Testis (tissue), 3 donors: ENCODE data around the gene GDPD3. TPM values are rescaled to one million over a fixed set of nuclear protein-coding genes. Genes with fewer than 3 reads are reported as not detected.

Experiments
- DNase-seq: peaks from one replicate; pipeline ENCODE4 v3.0.0-alpha.2; 2019
- H3K27ac ChIP-seq, 2 donors: fragments of 200-600 bp; sonication (generic); one replicate each; pipeline ENCODE4 v1.5.1; 2019
- H3K27me3 ChIP-seq: fragments of 200-600 bp; sonication (generic); one replicate; pipeline ENCODE4 v1.5.1; 2019
- H3K36me3 ChIP-seq: fragments of 200-600 bp; sonication (generic); one replicate; pipeline ENCODE4 v1.5.1; 2017; ENCODE audit warnings: low read depth; ENCODE audit errors: missing control alignments
- H3K4me1 ChIP-seq: fragments of 200-600 bp; sonication (generic); one replicate; pipeline ENCODE4 v1.5.1; 2019
- H3K4me3 ChIP-seq, 2 donors: fragments of 200-600 bp; sonication (generic); one replicate each; pipeline ENCODE4 v1.5.1; 2017 to 2019
- H3K9me3 ChIP-seq: fragments of 200-600 bp; sonication (generic); one replicate; pipeline ENCODE4 v1.5.1; 2017
- POLR2A ChIP-seq: fragments of 450-650 bp; IDR thresholded peaks from one replicate; pipeline ENCODE4 v1.6.1; 2017; ENCODE audit warnings: antibody characterized with exemption, mild to moderate bottlenecking, moderate library complexity
- WGBS, 2 donors: methylation state at CpG; one replicate each; pipeline ENCODE4 v1.1.5; 2018; 5-methylcytosine and 5-hydroxymethylcytosine counted together
- intact Hi-C: fragments of 100-400 bp; cut with DNase I; formaldehyde crosslinking; loops from one replicate; pipeline ENCODE4 v1.15.1; 2023; ENCODE audit warnings: low total_unique reads
- polyA plus RNA-seq: library from polyadenylated mRNA; stranded (reverse); fragments of 350-450 nt; fragmentation: Illumina TruSeq; extraction: RNeasy Lipid Tissue Mini Kit (QIAGEN cat#74804); gene quantifications from one replicate; pipeline ENCODE4 v1.2.3, GENCODE V29; 2014; ENCODE audit warnings: low read depth, low replicate concordance; ENCODE audit not compliant: insufficient read depth
- total RNA-seq, 2 donors: library from RNA; depleted of rRNA; stranded (reverse); fragments of >200 nt; gene quantifications; one replicate each; pipeline ENCODE4 v1.2.3, GENCODE V29; 2016
- TF ChIP-seq, protein P1 (sequence below), 3 experiments: fragments of 450-650 bp in 2 of 3; fragments of 200-600 bp in 1 of 3; sonication (generic) in 1 of 3; IDR thresholded peaks; one replicate each; pipeline ENCODE4 v1.5.1; 2016 to 2019; ENCODE audit warnings: antibody characterized with exemption in 3 of 3, mild to moderate bottlenecking in 2 of 3, moderate library complexity in 1 of 3

GDPD3 gene
- total and polyA plus RNA-seq, 3 donors from 2014 or later = 1.5 to 7.2 (median 4.0) TPM

DNA sequence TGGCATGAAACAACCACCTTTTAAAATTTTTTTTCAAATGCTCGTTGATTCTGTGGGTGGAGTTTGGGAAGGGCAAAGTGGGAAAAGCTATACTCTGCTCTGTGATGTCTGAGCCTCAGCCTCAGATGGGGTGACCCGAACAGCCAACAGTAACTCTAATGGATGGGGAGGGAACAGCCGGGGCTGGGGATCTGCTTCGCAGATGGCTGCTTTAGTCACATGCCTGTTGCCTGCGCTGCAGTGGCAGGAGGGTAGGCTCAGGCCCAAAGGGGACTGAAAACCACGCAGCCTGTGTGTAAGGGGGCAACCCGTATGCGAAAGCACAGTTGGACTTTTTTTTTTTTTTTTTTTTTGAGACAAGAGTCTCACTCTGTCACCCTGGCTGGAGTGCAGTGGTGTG lies 24.6 kb upstream of the GDPD3 start:
- no peak overlapping the region for H3K4me3 ChIP-seq
- intact Hi-C loops = no loop called here
- WGBS, 2 donors = 86% methylated on average over 8 of the region's 8 CpGs
- H3K9me3 ChIP-seq = no peaks in the 10 kb centered on the region
- no peak for TF ChIP-seq POLR2A
- TF ChIP-seq, protein P1, sequence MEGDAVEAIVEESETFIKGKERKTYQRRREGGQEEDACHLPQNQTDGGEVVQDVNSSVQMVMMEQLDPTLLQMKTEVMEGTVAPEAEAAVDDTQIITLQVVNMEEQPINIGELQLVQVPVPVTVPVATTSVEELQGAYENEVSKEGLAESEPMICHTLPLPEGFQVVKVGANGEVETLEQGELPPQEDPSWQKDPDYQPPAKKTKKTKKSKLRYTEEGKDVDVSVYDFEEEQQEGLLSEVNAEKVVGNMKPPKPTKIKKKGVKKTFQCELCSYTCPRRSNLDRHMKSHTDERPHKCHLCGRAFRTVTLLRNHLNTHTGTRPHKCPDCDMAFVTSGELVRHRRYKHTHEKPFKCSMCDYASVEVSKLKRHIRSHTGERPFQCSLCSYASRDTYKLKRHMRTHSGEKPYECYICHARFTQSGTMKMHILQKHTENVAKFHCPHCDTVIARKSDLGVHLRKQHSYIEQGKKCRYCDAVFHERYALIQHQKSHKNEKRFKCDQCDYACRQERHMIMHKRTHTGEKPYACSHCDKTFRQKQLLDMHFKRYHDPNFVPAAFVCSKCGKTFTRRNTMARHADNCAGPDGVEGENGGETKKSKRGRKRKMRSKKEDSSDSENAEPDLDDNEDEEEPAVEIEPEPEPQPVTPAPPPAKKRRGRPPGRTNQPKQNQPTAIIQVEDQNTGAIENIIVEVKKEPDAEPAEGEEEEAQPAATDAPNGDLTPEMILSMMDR (IDR thresholded peaks at IDR 0.05) = no peak
- H3K4me1 ChIP-seq = no peaks in the 10 kb centered on the region
- no peak overlapping the region for H3K27ac ChIP-seq
- H3K27me3 ChIP-seq = no peaks in the 10 kb centered on the region
- no peak for DNase-seq
- no peaks in the 10 kb centered on the region for H3K36me3 ChIP-seq

DNA sequence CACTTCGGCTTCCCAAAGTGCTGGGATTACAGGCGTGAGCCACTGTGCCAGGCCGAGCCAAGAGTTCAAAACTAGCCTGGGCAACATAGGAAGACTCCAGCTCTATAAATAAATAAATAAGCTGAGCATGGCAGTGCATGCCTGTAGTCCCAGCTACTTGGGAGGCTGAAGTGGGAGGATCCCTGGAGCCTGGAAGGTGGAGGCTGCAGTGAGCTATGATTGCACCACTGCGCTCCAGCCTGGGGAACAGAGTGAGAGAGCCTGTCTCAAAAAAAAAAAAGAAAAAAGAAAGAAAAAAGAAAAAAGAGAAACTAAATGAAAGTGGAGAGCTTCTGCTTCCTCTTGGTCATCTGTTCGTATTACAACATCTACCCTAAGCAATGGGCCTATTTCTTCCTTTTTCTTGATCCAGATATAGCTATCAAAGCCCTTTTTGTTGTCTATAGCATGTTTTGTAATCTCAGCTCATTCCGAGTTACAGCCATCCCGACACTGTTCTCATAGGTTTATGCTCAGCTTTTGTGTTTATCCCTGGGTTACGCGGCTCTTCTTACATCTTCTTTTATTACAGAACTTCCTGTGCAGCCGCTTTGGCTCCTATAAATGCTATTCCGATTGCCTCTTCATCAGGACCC lies 23.8 kb upstream of the GDPD3 start:
- Histone ChIP-seq H3K4me3 (no peak overlapping the region), H3K27ac (no peak overlapping the region), H3K27me3 (no peaks in the 10 kb centered on the region), H3K4me1 (no peaks in the 10 kb centered on the region), H3K36me3 (no peaks in the 10 kb centered on the region), H3K9me3 (no peaks in the 10 kb centered on the region)
- intact Hi-C loops = no loop called here
- WGBS, 2 donors = 79 to 80% methylated on average over 11 of the region's 11 CpGs
- TF ChIP-seq, protein P1 (IDR thresholded peaks at IDR 0.05) = no peak
- TF ChIP-seq POLR2A = no peak
- DNase-seq = no peak

DNA sequence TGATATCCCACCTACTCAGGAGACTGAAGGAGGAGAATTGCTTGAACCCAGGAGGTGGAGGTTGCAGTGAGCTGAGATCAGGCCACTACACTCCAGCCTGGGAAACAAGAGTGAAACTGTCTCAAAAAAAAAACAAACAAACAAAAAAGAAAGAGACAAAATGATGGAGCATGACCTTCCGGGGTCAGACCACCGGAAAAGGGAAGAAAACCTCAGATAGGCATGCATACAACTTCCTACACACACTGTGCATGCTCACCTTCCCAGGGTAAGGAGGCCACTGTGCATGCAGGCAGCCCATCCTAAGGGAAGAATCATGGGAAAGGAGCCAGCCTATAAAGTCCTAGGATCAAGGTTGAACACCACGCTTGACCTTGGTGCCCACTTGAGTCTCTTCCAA lies 19.3 kb upstream of the GDPD3 start:
- no peaks in the 10 kb centered on the region for H3K4me1 ChIP-seq
- H3K9me3 ChIP-seq = no peaks in the 10 kb centered on the region
- 57 to 63% methylated on average over 3 of the region's 3 CpGs for WGBS, 2 donors
- no peaks in the 10 kb centered on the region for H3K36me3 ChIP-seq
- no peak for DNase-seq
- TF ChIP-seq, protein P1 (IDR thresholded peaks at IDR 0.05) = no peak
- TF ChIP-seq POLR2A = no peak
- intact Hi-C loops = no loop called here
- H3K4me3 ChIP-seq = no peak overlapping the region
- H3K27me3 ChIP-seq = no peaks in the 10 kb centered on the region
- no peak overlapping the region for H3K27ac ChIP-seq

- intact Hi-C loops = no loop called here
- no peak for DNase-seq
These were observed 18.6 kb upstream of the GDPD3 start for GRCh38 chr16:30131869-30132475.

More at GRCh38 chr16:30131869-30132475, 18.6 kb upstream of the GDPD3 start:
- no peaks in the 10 kb centered on the region for H3K4me1 ChIP-seq
- no peaks in the 10 kb centered on the region for H3K9me3 ChIP-seq
- no peak for TF ChIP-seq POLR2A
- TF ChIP-seq, protein P1 (IDR thresholded peaks at IDR 0.05) = no peak
- H3K36me3 ChIP-seq = no peaks in the 10 kb centered on the region
- no peak overlapping the region for H3K4me3 ChIP-seq
- no peak overlapping the region for H3K27ac ChIP-seq
- H3K27me3 ChIP-seq = no peaks in the 10 kb centered on the region
- 66 to 79% methylated on average over 4 of the region's 4 CpGs for WGBS, 2 donors
